Epidermal melanocyte (primary cell): ENCODE results near the gene AK9.
A peak's percentile ranks its signal among the peaks of the same experiment; 100 is the strongest.
"Not testable (repeated sequence)": the region's sequence is repeated elsewhere in the genome, so short reads cannot be mapped to it uniquely, and the experiment has no call there.

Experiments used
- DNase-seq: peaks from one replicate; pipeline ENCODE4 v3.0.0; 2011; ENCODE audit warnings: low spot score; ENCODE audit not compliant: insufficient read length

The AK9 gene

GRCh38 chr6:109690737-109691621 is at the start of gene AK9, which contains the start of gene FIG4:
Gene AK9, minus strand, starts transcription at chr6:109691202. Its CDS starts 15,457 bp downstream, at chr6:109675745.
Gene FIG4, plus strand, starts transcription at chr6:109691296. Its CDS starts 140 bp downstream, at chr6:109691436.
- peak; percentile 54 for DNase-seq

DNA sequence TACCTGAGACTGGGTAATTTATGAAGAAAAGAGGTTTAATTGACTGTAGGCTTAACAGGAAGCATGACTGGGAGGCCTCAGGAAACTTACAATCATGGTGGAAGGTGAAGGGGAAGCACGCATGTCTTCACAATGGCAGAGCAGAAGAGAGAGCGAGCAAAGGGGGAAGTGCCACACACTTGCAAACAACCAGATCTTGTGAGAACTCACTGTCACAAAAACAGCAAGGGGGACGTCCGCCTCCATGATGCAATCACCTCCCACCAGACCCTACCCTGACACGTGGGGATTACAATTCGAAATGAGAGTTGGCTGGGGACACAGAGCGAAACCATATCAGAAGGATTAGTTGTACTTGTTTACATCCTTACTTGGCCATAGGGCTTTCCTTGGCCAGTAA is 49.8 kb upstream of the AK9 start:
- no peak for DNase-seq

DNA sequence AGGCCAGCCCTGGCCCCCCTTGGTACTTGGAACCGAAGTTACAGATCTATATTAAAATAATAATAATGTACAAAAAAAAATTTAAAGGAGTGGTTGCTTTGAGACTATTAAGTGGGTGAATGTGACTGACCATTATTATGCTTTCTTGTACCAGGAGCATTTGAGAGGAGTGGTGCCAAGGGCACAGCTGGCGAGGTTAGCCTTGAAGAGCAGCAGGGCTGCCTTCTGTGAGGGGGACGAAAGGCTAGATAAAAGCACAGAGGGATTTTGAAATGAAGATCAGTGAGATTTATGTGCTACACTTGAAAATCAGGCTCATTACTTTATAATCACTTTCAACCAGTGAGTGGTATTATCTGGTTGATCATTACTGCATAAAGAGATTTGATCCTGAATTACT is 48.7 kb upstream of the AK9 start:
- DNase-seq, result no peak

GRCh38 chr6:109738667-109739066 is 47.7 kb upstream of the AK9 start:
- no peak for DNase-seq

DNA sequence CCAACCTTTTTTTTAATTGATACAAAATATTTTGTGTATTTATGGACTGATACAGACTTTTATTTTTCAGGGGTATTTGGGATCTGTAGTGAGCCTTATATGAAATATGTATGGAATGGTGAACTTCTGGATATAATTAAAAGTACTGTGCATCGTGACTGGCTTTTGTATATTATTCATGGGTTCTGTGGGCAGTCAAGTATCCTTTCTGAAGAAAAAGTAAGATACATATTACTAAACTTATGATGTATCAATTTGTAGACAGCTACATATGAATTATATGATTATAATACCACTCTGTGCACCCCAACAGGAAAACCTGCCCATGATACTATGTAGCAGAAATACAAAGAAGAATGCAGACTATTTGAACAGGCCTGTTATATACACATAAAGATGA is 47.3 kb upstream of the AK9 start:
- no peak for DNase-seq

- no peak for DNase-seq
Observed at GRCh38 chr6:109736273-109737025, 45.4 kb upstream of the AK9 start.

- not testable (repeated sequence) for DNase-seq
Observed at GRCh38 chr6:109725250-109725649, 34.2 kb upstream of the AK9 start.

DNA sequence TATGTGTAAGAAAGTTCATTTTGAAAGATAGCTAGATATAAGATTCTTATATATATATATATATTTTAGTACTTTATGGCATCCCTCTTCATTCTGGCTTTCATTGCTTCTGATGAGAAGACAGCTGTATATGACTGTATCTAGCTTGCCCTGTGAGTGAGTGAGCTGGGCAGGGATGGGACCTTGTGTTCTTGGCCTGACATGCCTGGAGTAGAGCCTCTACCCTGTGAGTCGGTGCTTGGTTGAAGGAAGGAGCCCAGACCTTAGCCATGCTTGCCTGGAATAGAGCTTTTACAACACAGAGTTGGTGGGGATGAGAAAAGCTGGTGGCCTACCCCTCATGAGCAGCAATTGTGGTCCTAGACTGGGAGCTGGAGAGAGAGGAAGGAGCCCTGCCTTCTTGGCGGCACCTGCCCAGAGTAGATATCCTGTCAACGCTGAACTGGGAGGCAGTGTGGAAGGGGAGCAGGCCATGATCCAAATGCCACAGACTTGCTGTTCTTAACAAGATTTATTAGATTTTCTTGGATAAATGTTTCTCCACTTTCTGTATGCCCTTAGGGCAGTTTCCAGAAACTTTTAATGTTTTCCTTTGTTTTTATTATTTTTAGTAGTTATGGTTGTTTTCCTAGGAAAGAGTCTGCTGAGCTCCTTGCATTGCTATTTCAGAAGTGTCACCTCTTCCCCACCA is 31.7 kb upstream of the AK9 start:
- DNase-seq, result no peak

- DNase-seq, result no peak
Observed at GRCh38 chr6:109722011-109722410, 31.0 kb upstream of the AK9 start.

- peak; percentile 64 for DNase-seq
Observed at GRCh38 chr6:109720311-109720710, 29.3 kb upstream of the AK9 start.

DNA sequence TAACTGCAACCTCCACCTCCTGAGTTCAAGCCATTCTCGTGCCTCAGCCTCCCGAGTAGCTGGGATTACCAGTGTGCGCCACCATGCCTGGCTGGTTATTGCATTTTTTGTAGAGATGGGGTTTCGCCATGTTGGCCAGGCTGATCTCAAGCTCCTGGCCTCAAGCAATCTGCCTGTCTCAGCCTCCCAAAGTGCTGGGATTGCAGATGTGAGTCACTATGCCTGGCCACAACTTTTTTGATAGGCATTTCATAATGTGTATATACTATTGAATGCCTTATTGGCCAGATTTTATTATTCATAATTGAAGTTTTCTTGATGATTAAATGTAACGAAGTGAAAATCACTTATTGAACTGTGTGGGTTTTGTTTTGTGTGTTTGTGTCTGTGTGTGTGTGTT is 28.0 kb upstream of the AK9 start:
- no peak for DNase-seq

DNA sequence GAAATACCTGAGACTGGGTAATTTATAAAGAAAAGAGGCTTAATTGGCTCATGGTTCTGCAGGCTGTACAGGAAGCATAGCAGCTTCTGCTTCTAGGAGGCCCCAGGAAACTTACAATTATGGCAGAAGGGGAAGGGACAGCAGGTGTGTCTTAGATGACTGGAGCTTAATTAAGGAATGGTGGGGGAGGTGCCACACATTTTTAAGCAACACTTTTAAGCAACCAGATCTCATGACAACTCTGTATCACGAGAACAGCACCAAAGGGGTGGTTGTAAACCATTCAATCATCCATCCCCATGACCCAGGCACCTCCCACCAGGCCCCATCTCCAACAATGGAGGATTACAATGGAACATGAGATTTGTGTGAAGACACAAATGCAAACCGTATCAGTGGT is 27.0 kb upstream of the AK9 start:
- no peak for DNase-seq

- DNase-seq, result no peak
Observed at GRCh38 chr6:109715616-109716015, 24.6 kb upstream of the AK9 start.

- DNase-seq, result no peak
Observed at GRCh38 chr6:109714611-109715010, 23.6 kb upstream of the AK9 start.

DNA sequence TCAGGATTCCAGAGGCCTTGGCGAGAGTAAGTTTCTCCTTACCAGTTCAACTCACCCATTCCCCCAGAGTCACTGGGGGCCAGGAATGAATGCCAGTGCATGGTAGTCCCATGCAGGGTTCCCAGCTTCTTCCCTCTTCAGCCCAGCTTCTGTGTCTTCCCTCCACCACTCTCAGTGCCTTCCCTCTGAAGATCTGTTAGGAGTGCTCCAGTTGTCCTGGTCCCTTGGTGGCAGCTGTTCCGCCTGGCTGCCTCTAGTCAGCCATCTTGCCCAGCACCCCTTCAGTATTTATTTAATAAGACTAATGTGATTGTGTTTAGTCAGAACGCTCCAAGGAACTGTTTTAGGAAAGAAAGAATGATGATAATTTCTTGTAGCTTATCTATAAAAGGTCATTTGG is 23.2 kb upstream of the AK9 start:
- DNase-seq, result no peak

DNA sequence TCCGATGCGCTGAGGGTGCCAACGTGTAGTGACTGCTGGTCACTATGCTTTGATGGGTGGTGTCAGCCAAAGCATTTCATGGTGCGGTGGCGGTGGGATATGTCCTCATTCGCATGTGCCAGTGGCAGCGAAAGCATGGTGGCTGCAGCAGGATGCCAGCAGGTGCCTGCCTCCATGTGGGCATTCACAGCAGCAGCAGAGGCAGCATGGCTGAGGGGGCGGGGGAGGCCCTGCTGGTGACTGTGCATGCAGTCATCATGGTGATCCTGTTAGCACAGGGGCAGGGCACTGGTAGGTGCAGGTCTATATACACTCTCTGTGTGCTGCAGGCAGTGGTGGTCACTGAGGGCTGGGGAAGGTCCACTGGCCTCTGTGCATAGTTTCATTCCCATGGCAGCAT is 22.1 kb upstream of the AK9 start:
- DNase-seq, result no peak

- not testable (repeated sequence) for DNase-seq
Observed at GRCh38 chr6:109708099-109708498, 17.1 kb upstream of the AK9 start.

DNA sequence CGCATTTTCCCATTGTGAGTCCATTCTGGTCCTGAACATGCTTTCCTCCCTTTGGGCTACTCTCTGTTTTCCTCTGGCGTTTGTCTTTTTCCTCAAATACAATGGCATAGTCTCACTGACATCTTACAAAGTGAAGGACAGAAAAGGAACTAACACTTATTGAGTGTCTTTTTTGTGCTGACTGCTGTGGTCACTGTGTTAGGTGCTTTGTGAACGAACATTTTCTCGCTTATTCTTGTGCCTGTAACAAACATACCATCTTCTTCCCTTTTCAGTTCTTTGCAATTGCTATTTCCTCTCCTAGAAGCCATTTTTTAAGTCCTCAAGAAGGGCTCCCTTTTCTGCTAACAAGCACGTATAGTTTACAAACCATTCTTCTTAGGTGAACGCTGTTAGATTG is 15.5 kb upstream of the AK9 start:
- no peak for DNase-seq

DNA sequence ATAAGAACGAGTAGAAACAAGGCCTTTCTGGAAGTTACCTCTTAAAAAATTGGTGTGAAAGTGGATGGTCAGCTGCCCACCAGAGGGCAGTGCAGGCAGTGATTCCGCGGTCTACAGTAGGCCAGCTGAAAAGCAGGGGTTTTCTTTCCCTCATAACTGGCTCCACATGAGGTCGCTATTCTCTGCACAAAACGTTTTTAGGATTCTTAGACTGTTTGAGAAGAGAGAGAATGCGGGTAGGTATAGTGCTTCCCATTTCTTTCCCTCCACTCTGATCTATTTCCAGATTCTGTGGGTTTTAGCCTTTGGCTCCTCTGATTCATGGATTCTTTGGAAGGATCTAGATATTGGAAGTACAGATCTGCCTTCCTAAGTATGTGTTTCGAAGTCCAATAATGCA is 14.3 kb upstream of the AK9 start:
- DNase-seq, result peak; percentile 43

DNA sequence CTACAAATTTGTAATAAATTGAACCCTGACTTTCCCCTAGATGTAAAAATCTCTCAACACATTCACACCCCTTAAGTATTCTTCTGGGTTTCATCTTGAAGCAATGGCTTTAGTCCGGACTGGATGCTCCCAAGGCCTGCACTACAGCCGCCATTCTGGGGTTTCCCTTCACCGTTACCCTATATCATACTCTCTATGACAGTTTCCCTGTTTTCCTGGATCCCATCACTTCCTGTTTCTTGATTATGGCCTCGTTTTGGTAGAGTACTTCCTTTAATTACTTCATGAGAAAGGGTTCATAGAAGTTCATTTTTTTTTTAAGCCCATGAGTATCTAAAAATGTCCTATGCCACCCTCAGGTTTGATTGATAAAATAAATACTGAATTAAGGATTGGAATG is 11.8 kb upstream of the AK9 start:
- no peak for DNase-seq

DNA sequence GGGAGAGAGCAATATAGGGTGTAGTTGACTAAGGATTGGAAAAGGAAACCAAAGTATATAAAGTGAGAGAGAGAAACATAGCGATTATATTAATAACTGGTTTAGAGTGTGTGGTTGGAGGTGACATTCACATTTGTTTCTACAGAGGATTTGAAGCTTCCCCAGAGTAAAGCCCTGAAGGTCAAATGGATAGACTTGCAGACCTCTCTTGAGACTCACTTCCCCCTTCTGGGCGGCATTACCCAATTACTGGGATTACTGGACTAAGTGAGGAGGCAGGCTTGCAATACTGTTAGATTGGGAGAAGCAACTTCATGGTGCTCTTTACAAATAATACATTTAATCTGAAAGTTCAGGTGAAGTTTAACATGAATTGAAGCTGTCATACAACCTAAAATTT is 10.8 kb upstream of the AK9 start:
- no peak for DNase-seq

DNA sequence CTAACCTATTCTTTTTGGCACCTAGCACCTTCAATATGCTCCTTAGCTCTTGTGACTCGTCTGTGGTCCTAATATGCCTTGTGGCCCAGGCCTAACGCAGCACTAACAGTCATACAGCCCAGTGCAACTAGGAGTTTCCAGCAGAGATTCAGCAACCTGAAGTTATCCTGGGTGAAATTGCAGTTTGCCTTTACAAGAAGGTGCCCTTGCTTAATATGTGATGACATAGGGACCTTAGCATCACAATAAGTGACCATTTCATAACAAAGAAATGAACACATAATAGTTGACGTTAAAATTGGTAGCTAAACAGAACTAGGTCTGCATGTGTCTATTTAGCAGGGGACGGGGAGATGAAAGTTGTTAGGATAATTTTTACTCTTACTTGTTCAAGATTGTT is 10.2 kb upstream of the AK9 start:
- DNase-seq, result no peak
